Panc1 (cell line): ENCODE results near the gene PLIN4. TPM values are rescaled to one million over a fixed set of nuclear protein-coding genes. Genes with fewer than 3 reads are reported as not detected.

ENCODE experiments used
- ATAC-seq: fragments of 200-7000 bp; cut with Tn5 transposase; 2 replicates; pipeline ENCODE4 v1.9.1; 2020; ENCODE audit warnings: mild to moderate bottlenecking, moderate library complexity
- BruUV-seq: library from RNA; stranded (reverse); fragments of 400-500 nt; replicated peaks from 2 replicates; lab custom pipeline; 2021; lab: Mats Ljungman, UMichigan
- CTCF ChIA-PET: fragments of 300-600 bp; sonication (Branson Sonifier 250); formaldehyde crosslinking; loops from one replicate; lab custom pipeline; 2022; ENCODE audit warnings: antibody characterized with exemption; lab: Charles Lee
- POLR2A ChIA-PET: fragments of 300-600 bp; sonication (Branson Sonifier 250); formaldehyde crosslinking; loops from one replicate; lab custom pipeline; 2022; ENCODE audit warnings: antibody characterized with exemption; lab: Charles Lee
- DNase-seq: peaks from one replicate; pipeline ENCODE4 v3.0.0-alpha.2; 2010; ENCODE audit warnings: low read depth, low spot score
- H3K27ac ChIP-seq: 2 replicates; pipeline ENCODE4 v1.5.1; 2011; ENCODE audit warnings: mild to moderate bottlenecking, low read length, inconsistent platforms
- H3K27me3 ChIP-seq: fragments of 200-500 bp; sonication (Bioruptor generic); 2 replicates; pipeline ENCODE4 v1.6.0; 2014; ENCODE audit warnings: low read length, inconsistent platforms; ENCODE audit not compliant: control insufficient read depth, insufficient read depth
- H3K36me3 ChIP-seq: fragments of 200-500 bp; sonication (Bioruptor generic); 2 replicates; pipeline ENCODE4 v1.5.1; 2014; ENCODE audit warnings: inconsistent platforms, mild to moderate bottlenecking, low read length, moderate library complexity; ENCODE audit not compliant: control insufficient read depth, insufficient read depth
- H3K4me1 ChIP-seq: 2 replicates; pipeline ENCODE4 v1.5.1; 2011; ENCODE audit warnings: inconsistent platforms, mild to moderate bottlenecking, low read length, moderate library complexity; ENCODE audit not compliant: control insufficient read depth, insufficient read depth
- H3K4me3 ChIP-seq, 2 experiments: 2 replicates each; pipeline ENCODE4 v1.5.1; 2011 to 2012; ENCODE audit warnings: low read depth in 2 of 2, low read length in 2 of 2, mild to moderate bottlenecking in 2 of 2, inconsistent platforms in 1 of 2, moderate library complexity in 1 of 2
- H3K9me3 ChIP-seq: fragments of 200-500 bp; sonication (Bioruptor generic); 2 replicates; pipeline ENCODE4 v1.5.1; 2014; ENCODE audit warnings: low read depth, mild to moderate bottlenecking, inconsistent platforms, low read length, moderate library complexity; ENCODE audit not compliant: control insufficient read depth, insufficient read depth
- POLR2AphosphoS5 ChIP-seq: IDR thresholded peaks from 2 replicates; pipeline ENCODE4 v1.6.1; 2012; ENCODE audit warnings: mild to moderate bottlenecking, low read depth, low read length, moderate library complexity
- SIN3A ChIP-seq: IDR thresholded peaks from 2 replicates; pipeline ENCODE4 v1.6.1; 2012; ENCODE audit warnings: low read depth, mild to moderate bottlenecking, low read length, moderate library complexity, borderline replicate concordance; ENCODE audit not compliant: insufficient read depth
- TCF7L2 ChIP-seq: IDR thresholded peaks from 2 replicates; pipeline ENCODE4 v1.6.1; 2011; ENCODE audit warnings: mild to moderate bottlenecking, low read depth, low read length, inconsistent platforms
- in situ Hi-C: cut with HindIII; loops from 2 replicates; pipeline ENCODE4 v1.10.0; 2016; ENCODE audit warnings: low sequenced_read_pairs, low pct_unique_long_range_greater_than_20kb
- intact Hi-C: fragments of 100-400 bp; cut with micrococcal nuclease; formaldehyde crosslinking; loops from one replicate; pipeline ENCODE4 v1.10.0; 2022; ENCODE audit not compliant: unreplicated experiment
- total RNA-seq: library from RNA; stranded (reverse); gene quantifications from one replicate; pipeline ENCODE4 v1.2.1, GENCODE V29; 2021; ENCODE audit not compliant: unreplicated experiment
- TF ChIP-seq, protein P1 (sequence below), 2 experiments: IDR thresholded peaks; 2 replicates each; pipeline ENCODE4 v1.6.1; 2011 to 2012; ENCODE audit warnings: low read depth in 2 of 2, control low read depth in 1 of 2, low read length in 1 of 2, mild to moderate bottlenecking in 1 of 2, moderate library complexity in 1 of 2; ENCODE audit not compliant: insufficient read depth in 1 of 2
- TF ChIP-seq, protein P2 (sequence below): fragments of 450-650 bp; IDR thresholded peaks from 2 replicates; pipeline ENCODE4 v1.5.1; 2017; ENCODE audit warnings: mild to moderate bottlenecking

Gene PLIN4
- total RNA-seq, 1 experiment from 2014 or later, result 10.2 TPM

DNA sequence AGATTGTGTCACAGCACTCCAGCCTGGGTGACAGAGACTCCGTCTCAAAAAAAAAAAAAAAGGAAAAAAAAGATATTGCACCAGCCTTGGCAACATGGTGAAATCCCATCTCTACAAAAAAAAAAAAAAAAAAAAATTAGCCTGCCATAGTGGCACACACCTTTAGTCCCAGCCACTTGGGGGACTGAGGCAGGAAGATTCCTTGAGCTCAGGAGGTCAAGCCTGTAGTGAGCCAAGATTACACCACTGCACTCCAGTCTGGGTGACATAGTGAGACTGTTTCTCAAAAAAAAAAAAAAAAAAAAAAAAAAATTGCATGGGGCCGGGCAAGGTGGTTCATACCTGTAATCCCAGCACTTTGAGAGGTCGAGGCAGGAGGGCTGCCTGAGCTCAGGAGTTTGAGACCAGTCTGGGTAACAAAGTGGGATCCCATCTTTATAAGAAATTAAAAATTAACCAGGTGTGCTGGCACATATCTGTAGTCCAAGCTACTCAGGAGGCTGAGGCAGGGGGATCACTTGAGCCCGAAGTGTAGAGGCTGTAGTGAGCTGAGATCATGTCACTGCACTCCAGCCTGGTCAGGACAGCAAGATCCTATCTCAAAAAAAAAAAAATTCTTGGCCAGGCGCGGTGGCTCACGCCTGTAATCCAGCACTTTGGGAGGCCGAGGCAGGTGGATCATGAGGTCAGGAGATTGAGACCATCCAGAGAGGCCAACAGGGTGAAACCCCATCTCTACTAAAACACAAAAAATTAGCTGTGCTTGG is 53.3 kb downstream of the PLIN4 start:
- no peak for TF ChIP-seq TCF7L2
- no peaks in the 10 kb centered on the region for H3K9me3 ChIP-seq
- in situ Hi-C loops (no loop called here), intact Hi-C loops (no loop called here)
- no TSS peak for BruUV-seq
- DNase-seq (no peak), ATAC-seq (no peak)
- no peaks in the 10 kb centered on the region for H3K27me3 ChIP-seq
- H3K4me1 ChIP-seq, result no peaks in the 10 kb centered on the region
- ChIA-PET CTCF (no interaction called here), POLR2A (no interaction called here)
- no peak overlapping the region for H3K4me3 ChIP-seq
- no peaks in the 10 kb centered on the region for H3K36me3 ChIP-seq
- H3K27ac ChIP-seq, result no peak overlapping the region

DNA sequence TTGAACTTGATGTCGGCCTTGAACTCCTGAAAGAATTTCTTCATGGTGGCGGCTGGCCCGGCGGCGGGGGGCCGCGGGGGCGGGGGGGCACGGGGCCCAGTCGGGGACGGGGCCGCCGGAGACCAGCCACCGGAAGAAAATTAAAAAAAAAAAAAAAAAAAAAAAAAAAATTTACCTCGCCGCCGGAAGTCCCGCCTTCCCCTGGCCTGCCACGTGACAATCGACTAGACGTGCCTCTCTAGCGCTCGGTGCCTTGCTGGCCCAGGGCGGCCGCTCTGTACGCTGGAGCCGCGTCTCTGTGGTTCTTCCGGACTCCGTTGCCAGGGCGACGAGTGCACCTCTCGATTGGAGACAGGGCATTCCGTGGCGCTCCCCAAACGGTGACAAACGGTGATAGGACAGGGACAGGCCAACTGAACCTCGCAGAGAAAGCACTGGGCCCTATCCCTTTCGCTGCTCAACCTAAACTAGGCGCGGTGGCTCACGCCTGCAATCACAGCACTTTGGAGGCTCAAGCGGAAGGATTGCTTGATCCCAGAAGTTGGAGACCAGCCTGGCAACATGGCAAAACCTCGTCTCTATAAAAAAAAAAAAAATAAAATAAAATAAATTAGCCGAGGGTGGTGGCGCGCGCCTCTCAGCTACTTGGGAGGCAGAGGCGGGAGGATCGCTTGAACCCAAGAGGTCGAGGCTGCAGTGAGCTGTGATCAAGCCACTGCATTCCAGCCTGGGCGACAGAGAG is 60.5 kb downstream of the PLIN4 start, which contains the start of gene UBXN6:
TSS of gene UBXN6 (minus strand) at position 141 of the 742 bp plus-strand sequence. CDS start at position 44, 97 bp downstream.
- ChIA-PET CTCF (no interaction called here), POLR2A (interaction anchor here (0.6 to 0.7 kb wide), 3 partner anchors 55 to 727 kb away, joined by 7 to 14 read pairs (median 11); partner anchors contain the start of gene CHAF1A)
- peak within 1 kb of the TSS; percentile 61 to 76 for H3K4me3 ChIP-seq
- intact Hi-C loops (no loop called here), in situ Hi-C loops (no loop called here)
- H3K36me3 ChIP-seq, result no peaks in the 10 kb centered on the region
- DNase-seq (peak; percentile 75), ATAC-seq (peak; percentile 94)
- H3K27me3 ChIP-seq, result no peaks in the 10 kb centered on the region
- no peaks in the 10 kb centered on the region for H3K4me1 ChIP-seq
- peak within 1 kb of the TSS; percentile 73 for H3K27ac ChIP-seq
- BruUV-seq, result no TSS peak
- TF ChIP-seq, protein P1, sequence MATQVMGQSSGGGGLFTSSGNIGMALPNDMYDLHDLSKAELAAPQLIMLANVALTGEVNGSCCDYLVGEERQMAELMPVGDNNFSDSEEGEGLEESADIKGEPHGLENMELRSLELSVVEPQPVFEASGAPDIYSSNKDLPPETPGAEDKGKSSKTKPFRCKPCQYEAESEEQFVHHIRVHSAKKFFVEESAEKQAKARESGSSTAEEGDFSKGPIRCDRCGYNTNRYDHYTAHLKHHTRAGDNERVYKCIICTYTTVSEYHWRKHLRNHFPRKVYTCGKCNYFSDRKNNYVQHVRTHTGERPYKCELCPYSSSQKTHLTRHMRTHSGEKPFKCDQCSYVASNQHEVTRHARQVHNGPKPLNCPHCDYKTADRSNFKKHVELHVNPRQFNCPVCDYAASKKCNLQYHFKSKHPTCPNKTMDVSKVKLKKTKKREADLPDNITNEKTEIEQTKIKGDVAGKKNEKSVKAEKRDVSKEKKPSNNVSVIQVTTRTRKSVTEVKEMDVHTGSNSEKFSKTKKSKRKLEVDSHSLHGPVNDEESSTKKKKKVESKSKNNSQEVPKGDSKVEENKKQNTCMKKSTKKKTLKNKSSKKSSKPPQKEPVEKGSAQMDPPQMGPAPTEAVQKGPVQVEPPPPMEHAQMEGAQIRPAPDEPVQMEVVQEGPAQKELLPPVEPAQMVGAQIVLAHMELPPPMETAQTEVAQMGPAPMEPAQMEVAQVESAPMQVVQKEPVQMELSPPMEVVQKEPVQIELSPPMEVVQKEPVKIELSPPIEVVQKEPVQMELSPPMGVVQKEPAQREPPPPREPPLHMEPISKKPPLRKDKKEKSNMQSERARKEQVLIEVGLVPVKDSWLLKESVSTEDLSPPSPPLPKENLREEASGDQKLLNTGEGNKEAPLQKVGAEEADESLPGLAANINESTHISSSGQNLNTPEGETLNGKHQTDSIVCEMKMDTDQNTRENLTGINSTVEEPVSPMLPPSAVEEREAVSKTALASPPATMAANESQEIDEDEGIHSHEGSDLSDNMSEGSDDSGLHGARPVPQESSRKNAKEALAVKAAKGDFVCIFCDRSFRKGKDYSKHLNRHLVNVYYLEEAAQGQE (IDR thresholded peaks at IDR 0.05; ENCODE audit: insufficient read depth in 1 of 2, low read depth in 2 of 2, low read length in 1 of 2), result no peak
- no peak for TF ChIP-seq TCF7L2
- peak; percentile 76; the same call in 1 of the 2 replicates for TF ChIP-seq SIN3A
- no peaks in the 10 kb centered on the region for H3K9me3 ChIP-seq

DNA sequence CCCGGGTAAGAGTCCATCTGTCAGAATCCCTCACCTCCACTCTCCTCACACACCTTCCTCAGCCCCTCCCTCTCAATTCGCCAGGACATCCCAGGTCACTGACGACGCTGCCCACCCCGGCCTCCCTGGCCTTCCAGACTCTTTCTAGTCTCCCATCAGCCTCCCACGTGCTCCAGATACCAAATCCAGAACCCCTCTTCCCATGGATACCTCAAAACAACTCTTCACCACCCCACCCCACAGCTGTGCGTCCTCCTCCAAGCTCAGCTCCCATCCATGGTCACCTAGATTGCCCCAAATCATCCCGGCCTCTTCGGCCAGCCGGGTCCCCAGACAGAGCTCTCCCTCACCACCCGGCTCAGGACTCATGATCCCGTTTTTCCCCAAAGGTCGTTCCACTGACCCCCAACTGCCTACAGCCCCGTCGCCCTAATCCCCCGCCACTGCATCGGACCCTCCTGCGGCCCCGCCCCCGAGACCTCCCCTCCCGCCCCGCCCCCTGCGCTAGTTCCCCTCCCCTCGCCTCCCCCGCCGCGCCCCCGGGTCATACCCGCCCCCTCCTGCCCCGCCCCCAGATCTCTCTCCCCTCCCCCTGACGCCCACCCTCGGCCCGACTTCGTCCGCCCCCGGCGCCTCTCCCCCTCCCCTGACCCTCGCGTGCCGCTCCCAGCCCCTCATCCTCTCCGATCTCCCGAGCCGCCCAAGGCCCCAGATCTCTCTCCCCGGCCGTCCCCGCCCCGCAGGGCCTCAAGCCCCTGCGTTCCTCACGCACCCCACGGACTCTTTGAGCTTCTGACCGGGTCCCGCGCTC is 61.2 kb downstream of the PLIN4 start:
- no peak for DNase-seq
- in situ Hi-C loops (no loop called here), intact Hi-C loops (no loop called here)
- H3K27me3 ChIP-seq, result no peaks in the 10 kb centered on the region
- no TSS peak for BruUV-seq
- no peaks in the 10 kb centered on the region for H3K4me1 ChIP-seq
- POLR2A ChIA-PET, result interaction anchor here (0.6 to 0.7 kb wide), 3 partner anchors 55 to 500 kb away, joined by 7 to 11 read pairs (median 11); partner anchors contain the start of gene CHAF1A
- no peaks in the 10 kb centered on the region for H3K9me3 ChIP-seq
- peak; percentile 39 for ATAC-seq
- peak overlapping the region; percentile 73 for H3K27ac ChIP-seq
- TF ChIP-seq SIN3A (no peak), TCF7L2 (no peak), POLR2AphosphoS5 (no peak)
- TF ChIP-seq, protein P2, sequence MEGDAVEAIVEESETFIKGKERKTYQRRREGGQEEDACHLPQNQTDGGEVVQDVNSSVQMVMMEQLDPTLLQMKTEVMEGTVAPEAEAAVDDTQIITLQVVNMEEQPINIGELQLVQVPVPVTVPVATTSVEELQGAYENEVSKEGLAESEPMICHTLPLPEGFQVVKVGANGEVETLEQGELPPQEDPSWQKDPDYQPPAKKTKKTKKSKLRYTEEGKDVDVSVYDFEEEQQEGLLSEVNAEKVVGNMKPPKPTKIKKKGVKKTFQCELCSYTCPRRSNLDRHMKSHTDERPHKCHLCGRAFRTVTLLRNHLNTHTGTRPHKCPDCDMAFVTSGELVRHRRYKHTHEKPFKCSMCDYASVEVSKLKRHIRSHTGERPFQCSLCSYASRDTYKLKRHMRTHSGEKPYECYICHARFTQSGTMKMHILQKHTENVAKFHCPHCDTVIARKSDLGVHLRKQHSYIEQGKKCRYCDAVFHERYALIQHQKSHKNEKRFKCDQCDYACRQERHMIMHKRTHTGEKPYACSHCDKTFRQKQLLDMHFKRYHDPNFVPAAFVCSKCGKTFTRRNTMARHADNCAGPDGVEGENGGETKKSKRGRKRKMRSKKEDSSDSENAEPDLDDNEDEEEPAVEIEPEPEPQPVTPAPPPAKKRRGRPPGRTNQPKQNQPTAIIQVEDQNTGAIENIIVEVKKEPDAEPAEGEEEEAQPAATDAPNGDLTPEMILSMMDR, result no peak
- TF ChIP-seq, protein P1 (IDR thresholded peaks at IDR 0.05; ENCODE audit: insufficient read depth in 1 of 2, low read depth in 2 of 2, low read length in 1 of 2), result no peak
- peak overlapping the region; percentile 61 to 76 for H3K4me3 ChIP-seq
- H3K36me3 ChIP-seq, result no peaks in the 10 kb centered on the region
- CTCF ChIA-PET, result interaction anchor here (0.8 kb wide), 1 partner anchor 97 kb away, joined by 7 read pairs; no protein-coding TSS in a partner anchor
